Activated B cell treated with CpG ODN at 0.5 μM for 24 hours (primary cell): ENCODE measurements around the gene NAT10. TPM values are rescaled to one million over a fixed set of nuclear protein-coding genes. Genes with fewer than 3 reads are reported as not detected.

Experiments used
- ATAC-seq: fragments of 200-7000 bp; cut with Tn5 transposase; one replicate; pipeline ENCODE4 v1.10.0; 2021; ENCODE audit warnings: low read depth, mild to moderate bottlenecking, moderate library complexity
- CTCF ChIA-PET: fragments of 350-600 bp; sonication (Branson Sonifier 250); formaldehyde crosslinking; loops from one replicate; lab custom pipeline; 2021; ENCODE audit warnings: antibody characterized with exemption; lab: Charles Lee
- POLR2A ChIA-PET: fragments of 350-600 bp; sonication (Branson Sonifier 250); formaldehyde crosslinking; loops from one replicate; lab custom pipeline; 2021; ENCODE audit warnings: antibody characterized with exemption; lab: Charles Lee
- DNase-seq: peaks from one replicate; pipeline ENCODE4 v3.0.0; 2022
- H3K27ac Mint-ChIP-seq: one replicate; pipeline ENCODE4 v1.8.0; 2020; ENCODE audit warnings: mixed read lengths
- H3K27me3 Mint-ChIP-seq: one replicate; pipeline ENCODE4 v1.8.0; 2021; ENCODE audit warnings: mixed read lengths
- H3K36me3 Mint-ChIP-seq: one replicate; pipeline ENCODE4 v1.8.0; 2021; ENCODE audit warnings: low read depth, mixed read lengths
- H3K4me1 Mint-ChIP-seq: one replicate; pipeline ENCODE4 v1.8.0; 2021; ENCODE audit warnings: mixed read lengths
- H3K4me3 Mint-ChIP-seq: one replicate; pipeline ENCODE4 v1.8.0; 2020; ENCODE audit warnings: mild to moderate bottlenecking, mixed read lengths
- H3K9me3 Mint-ChIP-seq: one replicate; pipeline ENCODE4 v1.8.0; 2020; ENCODE audit warnings: mixed read lengths
- intact Hi-C: fragments of 100-400 bp; cut with micrococcal nuclease; formaldehyde crosslinking; loops from one replicate; pipeline ENCODE4 v1.15.1; 2024
- total RNA-seq: library from RNA; stranded (reverse); gene quantifications from 2 replicates; pipeline ENCODE4 v1.2.3, GENCODE V29; 2022
- TF ChIP-seq, protein P1 (sequence below): fragments of 200-600 bp; IDR thresholded peaks from one replicate; pipeline ENCODE4 v1.8.0; 2022; ENCODE audit warnings: antibody characterized with exemption, mild to moderate bottlenecking

Gene NAT10
- total RNA-seq, 1 donor from 2014 or later, result 120 TPM

DNA sequence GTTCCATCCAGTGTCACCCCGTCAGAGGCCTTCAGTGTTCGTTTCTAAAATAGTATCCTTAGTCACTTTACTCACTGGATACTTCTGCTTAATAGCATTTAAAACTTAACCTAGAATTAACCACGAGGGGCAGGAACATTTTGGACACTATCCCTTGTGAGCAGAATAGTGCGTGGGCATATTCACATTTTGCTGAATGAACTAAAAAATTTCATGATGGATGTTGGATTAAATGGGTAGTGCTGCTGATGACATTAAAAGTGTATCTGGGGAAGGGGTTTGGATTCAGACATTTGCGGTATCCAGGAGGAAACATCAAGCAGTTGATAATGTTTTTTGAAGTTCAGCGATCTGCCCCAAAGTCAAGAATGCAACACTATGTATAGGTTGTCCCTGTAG lies 750 bp upstream of the NAT10 start:
- TF ChIP-seq, protein P1, sequence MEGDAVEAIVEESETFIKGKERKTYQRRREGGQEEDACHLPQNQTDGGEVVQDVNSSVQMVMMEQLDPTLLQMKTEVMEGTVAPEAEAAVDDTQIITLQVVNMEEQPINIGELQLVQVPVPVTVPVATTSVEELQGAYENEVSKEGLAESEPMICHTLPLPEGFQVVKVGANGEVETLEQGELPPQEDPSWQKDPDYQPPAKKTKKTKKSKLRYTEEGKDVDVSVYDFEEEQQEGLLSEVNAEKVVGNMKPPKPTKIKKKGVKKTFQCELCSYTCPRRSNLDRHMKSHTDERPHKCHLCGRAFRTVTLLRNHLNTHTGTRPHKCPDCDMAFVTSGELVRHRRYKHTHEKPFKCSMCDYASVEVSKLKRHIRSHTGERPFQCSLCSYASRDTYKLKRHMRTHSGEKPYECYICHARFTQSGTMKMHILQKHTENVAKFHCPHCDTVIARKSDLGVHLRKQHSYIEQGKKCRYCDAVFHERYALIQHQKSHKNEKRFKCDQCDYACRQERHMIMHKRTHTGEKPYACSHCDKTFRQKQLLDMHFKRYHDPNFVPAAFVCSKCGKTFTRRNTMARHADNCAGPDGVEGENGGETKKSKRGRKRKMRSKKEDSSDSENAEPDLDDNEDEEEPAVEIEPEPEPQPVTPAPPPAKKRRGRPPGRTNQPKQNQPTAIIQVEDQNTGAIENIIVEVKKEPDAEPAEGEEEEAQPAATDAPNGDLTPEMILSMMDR, result no peak
- intact Hi-C loops, result loop anchor here (1.0 to 5.0 kb wide), 8 partner anchors 53 to 1522 kb away; partner anchors contain the start of genes ABTB2, APIP, CAPRIN1 and CAT
- Mint-ChIP-seq H3K9me3 (no peaks in the 10 kb centered on the region), H3K27me3 (peaks cover 2% of the 10 kb centered on the region), H3K4me3 (peak overlapping the region; percentile 97), H3K27ac (peak overlapping the region; percentile 98), H3K4me1 (peaks cover 41% of the 10 kb centered on the region), H3K36me3 (peaks cover 56% of the 10 kb centered on the region)
- ATAC-seq, result no peak
- POLR2A ChIA-PET, result interaction anchor here (0.6 to 4.0 kb wide), 14 partner anchors 15 to 1035 kb away, joined by 3 to 95 read pairs (median 4); partner anchors contain the start of genes ABTB2, APIP, CAPRIN1 and FBXO3
- CTCF ChIA-PET, result interaction anchor here (0.7 to 0.9 kb wide), 3 partner anchors 53 to 253 kb away, joined by 3 to 4 read pairs (median 4); partner anchors contain the start of genes ABTB2 and CAPRIN1
- no peak for DNase-seq

DNA sequence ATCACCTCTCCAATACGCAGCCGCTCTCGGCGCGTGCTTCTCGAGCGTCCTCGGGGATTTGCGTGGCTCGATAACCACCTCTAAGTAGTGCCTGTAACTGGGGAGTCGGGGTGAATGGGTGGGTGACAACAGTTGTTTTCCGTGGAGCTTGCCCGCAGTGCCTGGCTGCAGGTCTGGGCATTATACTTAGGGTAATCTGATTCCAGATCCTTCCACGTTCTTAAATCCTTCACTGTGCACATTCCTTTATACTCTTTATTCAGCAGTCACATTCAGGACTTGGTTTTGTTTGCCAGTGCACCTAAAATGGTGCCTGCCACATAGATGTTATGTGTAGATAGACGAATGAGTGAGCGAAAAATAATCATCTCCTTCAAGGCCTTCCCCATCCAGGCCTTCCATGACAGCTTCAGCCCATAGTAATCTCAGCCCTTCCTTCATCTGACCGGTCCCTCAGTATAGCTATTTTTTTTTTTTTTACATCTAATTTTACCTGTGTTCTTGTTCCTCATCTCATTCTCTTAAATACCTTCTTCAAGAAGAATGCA lies 602 bp downstream of the NAT10 start:
- TF ChIP-seq, protein P1, result no peak
- H3K4me3 Mint-ChIP-seq, result peak overlapping the region; percentile 97
- H3K9me3 Mint-ChIP-seq, result no peaks in the 10 kb centered on the region
- no peak for DNase-seq
- H3K4me1 Mint-ChIP-seq, result peaks cover 41% of the 10 kb centered on the region
- no peak for ATAC-seq
- H3K36me3 Mint-ChIP-seq, result peaks cover 57% of the 10 kb centered on the region
- CTCF ChIA-PET, result interaction anchor here (0.6 to 1.2 kb wide), 4 partner anchors 55 to 109 kb away, joined by 3 to 4 read pairs (median 4); partner anchors contain the start of gene CAPRIN1
- POLR2A ChIA-PET, result interaction anchor here (0.7 to 4.0 kb wide), 14 partner anchors 40 to 1228 kb away, joined by 3 to 95 read pairs (median 6); partner anchors contain the start of genes ABTB2, APIP, CAPRIN1 and PDHX
- peaks cover 2% of the 10 kb centered on the region for H3K27me3 Mint-ChIP-seq
- intact Hi-C loops, result loop anchor here (1.0 to 5.0 kb wide), 8 partner anchors 55 to 1524 kb away; partner anchors contain the start of genes ABTB2, APIP, CAPRIN1 and CAT
- H3K27ac Mint-ChIP-seq, result peak overlapping the region; percentile 98

DNA sequence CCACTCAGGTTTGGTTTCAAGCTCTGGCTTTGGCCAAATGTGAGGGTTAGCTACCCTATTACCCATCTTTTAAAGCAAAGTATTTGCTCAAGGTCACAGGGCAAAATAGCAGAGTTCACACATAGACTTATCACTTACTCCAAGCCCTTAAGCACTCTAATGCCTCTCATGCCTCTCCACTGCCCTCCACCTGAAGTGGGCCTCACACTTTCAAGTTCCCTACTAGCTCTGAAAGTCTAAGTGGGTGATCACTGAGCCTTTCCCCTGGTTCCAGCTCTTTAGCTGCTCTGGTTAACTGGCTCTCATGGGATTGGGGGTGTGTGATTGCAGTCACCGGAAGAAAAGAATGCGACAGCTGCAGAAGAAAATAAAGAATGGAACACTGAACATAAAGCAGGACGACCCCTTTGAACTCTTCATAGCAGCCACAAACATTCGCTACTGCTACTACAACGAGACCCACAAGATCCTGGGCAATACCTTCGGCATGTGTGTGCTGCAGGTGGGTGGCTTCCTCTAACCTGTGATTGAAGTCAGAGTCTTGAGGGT lies 6.4 kb downstream of the NAT10 start:
- POLR2A ChIA-PET, result interaction anchor here (0.5 kb wide), 1 partner anchor 852 kb away, joined by 9 read pairs; no protein-coding TSS in a partner anchor
- Mint-ChIP-seq H3K27ac (no peak overlapping the region), H3K36me3 (peaks cover 86% of the 10 kb centered on the region), H3K4me1 (peaks cover 7% of the 10 kb centered on the region), H3K9me3 (no peaks in the 10 kb centered on the region), H3K27me3 (no peaks in the 10 kb centered on the region), H3K4me3 (no peak overlapping the region)
- ATAC-seq, result no peak
- DNase-seq, result no peak
- intact Hi-C loops, result no loop called here
- TF ChIP-seq, protein P1, result no peak
- CTCF ChIA-PET, result no interaction called here

GRCh38 chr11:34114014-34114413 lies 8.6 kb downstream of the NAT10 start:
- H3K27ac Mint-ChIP-seq, result no peak overlapping the region

More at GRCh38 chr11:34114014-34114413, 8.6 kb downstream of the NAT10 start:
- Mint-ChIP-seq H3K27me3 (no peaks in the 10 kb centered on the region), H3K9me3 (no peaks in the 10 kb centered on the region), H3K4me1 (no peaks in the 10 kb centered on the region), H3K36me3 (peaks cover 93% of the 10 kb centered on the region), H3K4me3 (no peak overlapping the region)
- POLR2A ChIA-PET, result interaction anchor here (0.5 kb wide), 1 partner anchor 801 kb away, joined by 9 read pairs; no protein-coding TSS in a partner anchor
- intact Hi-C loops, result no loop called here
- TF ChIP-seq, protein P1, result no peak
- ATAC-seq, result no peak
- no peak for DNase-seq
- CTCF ChIA-PET, result no interaction called here
